ENCODE results near the gene GDF9.

Gene GDF9

GRCh38 chr5:132866342-132867045 is at the start of gene GDF9, which contains the start of gene UQCRQ:
Gene GDF9, minus strand, starts transcription at chr5:132866469. Its CDS starts 1,936 bp downstream, at chr5:132864533.
Gene UQCRQ, plus strand, starts transcription at chr5:132866642. Its CDS starts 240 bp downstream, at chr5:132866882.
- DNase-seq = peak; percentile 90 to 99 (median 96)

- no peak for DNase-seq
Measured at GRCh38 chr5:132915681-132916080, 49.4 kb upstream of the GDF9 start.

- DNase-seq = no peak
Measured at GRCh38 chr5:132909702-132910101, 43.4 kb upstream of the GDF9 start.

- DNase-seq = peak in 2 of 3 experiments; percentile 4 to 44
Measured at GRCh38 chr5:132907161-132907560, 40.9 kb upstream of the GDF9 start.

GRCh38 chr5:132905938-132906337 is 39.7 kb upstream of the GDF9 start:
- DNase-seq = peak in 1 of 3 experiments; percentile 18

- no peak for DNase-seq
Measured at GRCh38 chr5:132901730-132902129, 35.5 kb upstream of the GDF9 start.

- DNase-seq = peak in 2 of 3 experiments; percentile 0 to 16
Measured at GRCh38 chr5:132901036-132901435, 34.8 kb upstream of the GDF9 start.

GRCh38 chr5:132898094-132898493 is 31.8 kb upstream of the GDF9 start:
- no peak for DNase-seq

- DNase-seq = no peak
Measured at GRCh38 chr5:132896685-132897084, 30.4 kb upstream of the GDF9 start.

GRCh38 chr5:132895719-132896305 is 29.5 kb upstream of the GDF9 start:
- no peak for DNase-seq

- no peak for DNase-seq
Measured at GRCh38 chr5:132890817-132891216, 24.5 kb upstream of the GDF9 start.

GRCh38 chr5:132889501-132889900 is 23.2 kb upstream of the GDF9 start:
- DNase-seq = no peak

GRCh38 chr5:132887283-132887682 is 21.0 kb upstream of the GDF9 start:
- DNase-seq = no peak

GRCh38 chr5:132886064-132886823 is 20.0 kb upstream of the GDF9 start:
- DNase-seq = no peak

- DNase-seq = no peak
Measured at GRCh38 chr5:132884548-132884947, 18.3 kb upstream of the GDF9 start.

- DNase-seq = peak in 2 of 3 experiments; percentile 20 to 57
Measured at GRCh38 chr5:132883261-132883834, 17.1 kb upstream of the GDF9 start.

GRCh38 chr5:132877938-132878337 is 11.7 kb upstream of the GDF9 start:
- peak in 2 of 3 experiments; percentile 5 to 78 for DNase-seq

- no peak for DNase-seq
Measured at GRCh38 chr5:132877466-132877865, 11.2 kb upstream of the GDF9 start.

GRCh38 chr5:132876020-132876759 is 9.9 kb upstream of the GDF9 start:
- DNase-seq = no peak

- no peak for DNase-seq
Measured at GRCh38 chr5:132873930-132874271, 7.6 kb upstream of the GDF9 start.

- DNase-seq = no peak
Measured at GRCh38 chr5:132873119-132873929, 7.1 kb upstream of the GDF9 start, which contains the start of gene LEAP2. Gene LEAP2, plus strand, starts transcription at chr5:132873668. Its CDS starts 27 bp downstream, at chr5:132873695.

- DNase-seq = no peak
Measured at GRCh38 chr5:132872788-132873118, 6.5 kb upstream of the GDF9 start.
